Caco-2 (cell line): ENCODE results near the gene NUAK1. TPM values are rescaled to one million over a fixed set of nuclear protein-coding genes. Genes with fewer than 3 reads are reported as not detected.
"Not testable (repeated sequence)": the region's sequence is repeated elsewhere in the genome, so short reads cannot be mapped to it uniquely, and the experiment has no call there.

Experiments
- BruUV-seq: library from RNA; stranded (reverse); fragments of 400-500 nt; replicated peaks from 2 replicates; lab custom pipeline; 2021; lab: Mats Ljungman, UMichigan
- CTCF ChIA-PET: fragments of 300-600 bp; sonication (Branson Sonifier 250); formaldehyde crosslinking; loops from one replicate; lab custom pipeline; 2022; ENCODE audit warnings: antibody characterized with exemption; lab: Charles Lee
- POLR2A ChIA-PET: fragments of 300-600 bp; sonication (Branson Sonifier 250); formaldehyde crosslinking; loops from one replicate; lab custom pipeline; 2022; ENCODE audit warnings: antibody characterized with exemption; lab: Charles Lee
- DNase-seq, 2 experiments: peaks; one replicate each; pipeline versions ENCODE4 v3.0.0 to v3.0.0-alpha.2; 2020 to 2022
- H3K27me3 ChIP-seq: replicated peaks from 2 replicates; pipeline ENCODE4 v1.6.0; 2011; ENCODE audit warnings: low read length; ENCODE audit not compliant: control insufficient read depth, insufficient read depth
- H3K36me3 ChIP-seq: 2 replicates; pipeline ENCODE4 v1.5.1; 2011; ENCODE audit warnings: low read length; ENCODE audit not compliant: control insufficient read depth, insufficient read depth
- H3K4me1 ChIP-seq: fragments of 250-450 bp; sonication (Bioruptor Pico); 2 replicates; pipeline ENCODE4 v1.5.1; 2020; ENCODE audit warnings: mild to moderate bottlenecking
- H3K4me3 ChIP-seq: 2 replicates; pipeline ENCODE4 v1.5.1; 2011; ENCODE audit warnings: low read depth, mild to moderate bottlenecking, control low read depth, low read length
- H3K9me3 ChIP-seq: fragments of 250-450 bp; sonication (Bioruptor Pico); 2 replicates; pipeline ENCODE4 v1.5.1; 2020; ENCODE audit warnings: mild to moderate bottlenecking, moderate library complexity
- H3K27ac Mint-ChIP-seq: one replicate; pipeline ENCODE4 v1.8.0; 2022; ENCODE audit warnings: mixed read lengths; ENCODE audit not compliant: unreplicated experiment
- H3K27me3 Mint-ChIP-seq: one replicate; pipeline ENCODE4 v1.8.0; 2022; ENCODE audit warnings: mixed read lengths; ENCODE audit not compliant: insufficient read depth, unreplicated experiment
- H3K36me3 Mint-ChIP-seq: one replicate; pipeline ENCODE4 v1.8.0; 2022; ENCODE audit warnings: mild to moderate bottlenecking, mixed read lengths; ENCODE audit not compliant: insufficient read depth, unreplicated experiment
- H3K4me1 Mint-ChIP-seq: one replicate; pipeline ENCODE4 v1.8.0; 2022; ENCODE audit warnings: low read depth, mixed read lengths; ENCODE audit not compliant: unreplicated experiment
- H3K4me3 Mint-ChIP-seq: one replicate; pipeline ENCODE4 v1.8.0; 2022; ENCODE audit warnings: mild to moderate bottlenecking, moderate library complexity, mixed read lengths; ENCODE audit not compliant: unreplicated experiment
- H3K9me3 Mint-ChIP-seq: one replicate; pipeline ENCODE4 v1.8.0; 2022; ENCODE audit warnings: mixed read lengths; ENCODE audit not compliant: unreplicated experiment
- intact Hi-C: fragments of 100-400 bp; cut with micrococcal nuclease; formaldehyde crosslinking; loops from one replicate; pipeline ENCODE4 v1.10.0; 2022; ENCODE audit not compliant: unreplicated experiment
- total RNA-seq: library from RNA; stranded (reverse); gene quantifications from 2 replicates; pipeline ENCODE4 v1.2.3, GENCODE V29; 2022
- TF ChIP-seq, protein P1 (sequence below), 2 experiments: fragments of 200-600 bp in 1 of 2; IDR thresholded peaks; 1 replicate in 1 of 2; 2 replicates in 1 of 2; pipeline versions ENCODE4 v1.5.1 to v1.8.0; 2011 to 2022; ENCODE audit warnings: antibody characterized with exemption in 1 of 2, control low read depth in 1 of 2, inconsistent platforms in 1 of 2, low read depth in 1 of 2, low read length in 1 of 2, mild to moderate bottlenecking in 1 of 2, moderate library complexity in 1 of 2; ENCODE audit not compliant: insufficient read depth in 1 of 2, severe bottlenecking in 1 of 2, unreplicated experiment in 1 of 2

Gene NUAK1
- total RNA-seq, 1 experiment from 2014 or later = 3.7 TPM

DNA sequence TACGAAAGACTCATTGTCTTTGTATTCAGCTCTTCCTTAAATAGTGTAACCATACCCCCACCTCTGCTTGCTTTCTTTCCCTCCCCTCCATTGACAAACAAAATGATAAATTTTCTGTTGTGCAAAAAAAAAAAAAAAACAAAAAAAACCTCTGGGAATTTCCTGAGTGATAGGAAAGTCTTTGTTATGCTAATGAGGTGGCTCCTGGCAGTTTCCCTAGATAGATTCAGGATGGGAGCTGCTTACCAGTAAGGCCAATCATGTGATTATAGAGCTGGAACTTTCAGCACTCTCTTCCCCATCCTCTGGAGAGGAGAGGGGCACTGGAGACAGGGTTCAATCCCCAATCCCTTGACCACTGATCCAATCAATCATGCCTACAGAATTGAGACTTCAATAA lies 120.5 kb downstream of the NUAK1 start:
- CTCF ChIA-PET = no interaction called here
- POLR2A ChIA-PET = no interaction called here
- no TSS peak for BruUV-seq

GRCh38 chr12:106016601-106017278 lies 122.0 kb downstream of the NUAK1 start:
- peaks cover 38% of the 10 kb centered on the region for H3K9me3 Mint-ChIP-seq
- POLR2A ChIA-PET, H3K4me1 ChIP-seq, H3K36me3 ChIP-seq, H3K4me3 ChIP-seq, BruUV-seq, H3K27me3 ChIP-seq, DNase-seq, intact Hi-C loops, H3K4me3 Mint-ChIP-seq, H3K36me3 Mint-ChIP-seq, H3K9me3 ChIP-seq, H3K27me3 Mint-ChIP-seq, CTCF ChIA-PET, H3K4me1 Mint-ChIP-seq, H3K27ac Mint-ChIP-seq: not testable (repeated sequence)

More for the DNA sequence above, 120.5 kb downstream of the NUAK1 start:
- Mint-ChIP-seq H3K4me3 (no peak overlapping the region), H3K9me3 (peaks cover 31% of the 10 kb centered on the region), H3K4me1 (peaks cover 23% of the 10 kb centered on the region), H3K36me3 (no peaks in the 10 kb centered on the region), H3K27ac (no peak overlapping the region), H3K27me3 (no peaks in the 10 kb centered on the region)
- Histone ChIP-seq H3K27me3 (no peaks in the 10 kb centered on the region), H3K4me3 (no peak overlapping the region), H3K9me3 (peaks cover 9% of the 10 kb centered on the region), H3K36me3 (no peaks in the 10 kb centered on the region), H3K4me1 (peaks cover 8% of the 10 kb centered on the region)
- DNase-seq = no peak
- intact Hi-C loops = no loop called here
- TF ChIP-seq, protein P1, sequence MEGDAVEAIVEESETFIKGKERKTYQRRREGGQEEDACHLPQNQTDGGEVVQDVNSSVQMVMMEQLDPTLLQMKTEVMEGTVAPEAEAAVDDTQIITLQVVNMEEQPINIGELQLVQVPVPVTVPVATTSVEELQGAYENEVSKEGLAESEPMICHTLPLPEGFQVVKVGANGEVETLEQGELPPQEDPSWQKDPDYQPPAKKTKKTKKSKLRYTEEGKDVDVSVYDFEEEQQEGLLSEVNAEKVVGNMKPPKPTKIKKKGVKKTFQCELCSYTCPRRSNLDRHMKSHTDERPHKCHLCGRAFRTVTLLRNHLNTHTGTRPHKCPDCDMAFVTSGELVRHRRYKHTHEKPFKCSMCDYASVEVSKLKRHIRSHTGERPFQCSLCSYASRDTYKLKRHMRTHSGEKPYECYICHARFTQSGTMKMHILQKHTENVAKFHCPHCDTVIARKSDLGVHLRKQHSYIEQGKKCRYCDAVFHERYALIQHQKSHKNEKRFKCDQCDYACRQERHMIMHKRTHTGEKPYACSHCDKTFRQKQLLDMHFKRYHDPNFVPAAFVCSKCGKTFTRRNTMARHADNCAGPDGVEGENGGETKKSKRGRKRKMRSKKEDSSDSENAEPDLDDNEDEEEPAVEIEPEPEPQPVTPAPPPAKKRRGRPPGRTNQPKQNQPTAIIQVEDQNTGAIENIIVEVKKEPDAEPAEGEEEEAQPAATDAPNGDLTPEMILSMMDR (IDR thresholded peaks at IDR 0.05; ENCODE audit: insufficient read depth in 1 of 2, low read depth in 1 of 2, low read length in 1 of 2, severe bottlenecking in 1 of 2, unreplicated experiment in 1 of 2) = no peak

DNA sequence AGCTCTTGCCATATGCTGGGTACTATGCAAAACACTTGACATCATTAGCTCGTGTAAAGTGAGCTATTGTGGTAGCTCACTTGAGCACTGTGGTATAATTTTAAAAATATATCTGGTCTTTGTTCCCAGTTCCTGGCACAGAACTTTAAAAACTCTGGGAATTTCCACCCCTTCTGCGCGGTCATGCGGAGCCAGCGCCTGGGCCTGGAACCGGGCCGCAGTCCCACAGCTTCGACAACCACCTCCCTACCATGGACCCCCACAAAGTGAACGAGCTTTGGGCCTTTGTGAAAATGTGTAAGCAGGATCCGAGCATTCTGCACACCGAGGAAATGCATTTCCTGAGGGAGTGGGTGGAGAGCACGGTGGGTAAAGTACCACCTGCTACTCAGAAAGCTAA lies 123.1 kb downstream of the NUAK1 start:
- H3K36me3 Mint-ChIP-seq = no peaks in the 10 kb centered on the region
- CTCF ChIA-PET = no interaction called here
- H3K27me3 ChIP-seq = no peaks in the 10 kb centered on the region; the same call in 1 of the 2 replicates
- intact Hi-C loops = no loop called here
- peaks cover 7% of the 10 kb centered on the region for H3K4me1 Mint-ChIP-seq
- H3K9me3 ChIP-seq = peaks cover 9% of the 10 kb centered on the region
- H3K4me1 ChIP-seq = no peaks in the 10 kb centered on the region
- H3K4me3 Mint-ChIP-seq = no peak overlapping the region
- H3K9me3 Mint-ChIP-seq = peaks cover 40% of the 10 kb centered on the region
- H3K4me3 ChIP-seq = no peak overlapping the region
- H3K27me3 Mint-ChIP-seq = peaks cover 2% of the 10 kb centered on the region
- TF ChIP-seq, protein P1 (IDR thresholded peaks at IDR 0.05; ENCODE audit: insufficient read depth in 1 of 2, low read depth in 1 of 2, low read length in 1 of 2, severe bottlenecking in 1 of 2, unreplicated experiment in 1 of 2) = no peak
- BruUV-seq = no TSS peak
- no peak for DNase-seq
- POLR2A ChIA-PET = no interaction called here
- H3K36me3 ChIP-seq = no peaks in the 10 kb centered on the region
- H3K27ac Mint-ChIP-seq = no peak overlapping the region
